GM11168 (cell line): Measurements from ENCODE around the gene OMA1.
"Not testable (repeated sequence)": the region's sequence is repeated elsewhere in the genome, so short reads cannot be mapped to it uniquely, and the experiment has no call there.

Experiments
- in situ Hi-C: fragments of 300-500 bp; cut with MboI; formaldehyde crosslinking; loops from one replicate; pipeline ENCODE4 v1.12.0; 2022; ENCODE audit warnings: low sequenced_read_pairs; ENCODE audit not compliant: unreplicated experiment

The OMA1 gene

DNA sequence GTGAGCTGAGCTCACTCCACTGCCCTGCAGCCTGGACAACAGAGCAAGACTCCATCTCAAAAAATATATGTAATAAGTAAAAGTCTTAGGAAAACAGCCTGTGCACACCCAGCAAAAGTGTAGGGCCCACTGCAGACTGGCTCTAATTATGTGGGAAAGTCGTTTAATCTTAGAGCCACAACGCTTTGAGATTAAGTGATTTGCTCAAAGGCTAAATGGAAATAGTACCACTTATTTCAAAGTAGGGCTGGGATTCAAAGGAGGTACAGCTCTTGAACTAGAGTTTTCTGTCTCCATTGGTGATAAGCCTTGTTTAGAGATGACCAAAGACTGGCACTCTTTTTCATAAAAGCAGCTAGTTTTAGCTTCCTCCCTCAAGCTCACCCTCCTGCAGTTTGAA lies 28.3 kb upstream of the OMA1 start:
- in situ Hi-C loops = no loop called here

DNA sequence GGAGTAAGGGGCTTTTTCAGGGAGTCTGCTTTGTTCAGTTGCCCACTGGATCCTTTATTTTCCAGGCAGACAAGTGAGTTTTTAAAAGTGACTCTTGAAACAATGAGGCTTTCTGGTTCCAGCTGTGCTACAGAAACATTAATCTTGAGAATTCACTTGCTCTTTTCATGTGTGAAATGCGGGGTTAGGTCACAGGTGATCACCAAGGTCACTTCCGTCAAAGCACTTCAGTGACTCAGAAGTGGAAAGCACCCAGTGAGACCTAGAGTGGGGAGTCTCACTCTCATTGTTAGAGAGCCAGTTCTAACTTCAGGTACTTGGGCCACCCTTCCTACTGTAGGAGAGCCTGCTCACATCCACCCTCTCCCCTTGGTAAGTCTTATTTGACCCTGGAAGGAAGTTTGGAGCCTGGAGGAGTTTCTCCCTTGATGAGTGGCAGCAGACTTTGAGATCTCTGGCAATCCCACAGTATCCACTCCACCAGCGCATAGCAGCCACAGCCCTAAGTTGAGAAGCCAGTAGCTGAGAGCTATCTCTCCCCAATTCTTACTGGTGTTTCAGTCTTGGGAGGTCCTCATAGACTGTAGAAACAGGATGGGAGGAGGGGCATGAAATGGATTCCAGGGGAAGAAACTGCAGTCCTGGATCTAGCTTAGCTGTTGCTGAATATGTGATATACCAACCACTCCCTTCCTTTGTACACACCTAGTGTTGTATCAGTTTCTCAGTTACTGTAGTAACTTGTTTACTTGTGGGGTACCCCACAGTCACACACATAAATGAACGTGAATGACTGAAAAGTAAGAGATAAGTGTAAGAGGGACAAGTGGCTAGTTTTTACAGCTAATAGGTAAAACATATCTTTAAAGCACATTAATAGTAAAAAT lies 27.4 kb upstream of the OMA1 start:
- in situ Hi-C loops = no loop called here

DNA sequence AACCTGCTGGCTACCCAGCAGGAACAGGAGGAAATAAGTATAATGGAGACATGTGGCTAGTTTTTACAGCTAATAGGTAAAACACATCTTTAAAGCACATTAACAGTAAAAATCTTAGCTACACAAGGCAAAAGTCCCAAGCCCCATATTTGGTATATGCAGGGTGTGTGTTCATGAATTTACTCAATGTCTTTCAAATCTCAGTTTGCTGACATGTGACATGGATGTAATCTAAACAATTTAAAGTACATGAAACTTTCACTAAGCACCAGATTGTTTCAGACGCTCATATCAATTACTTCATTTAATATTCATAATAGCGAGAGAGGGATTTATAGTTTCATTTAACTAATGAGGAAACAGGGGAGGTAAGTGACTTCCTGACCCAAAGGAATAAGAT lies 26.6 kb upstream of the OMA1 start:
- in situ Hi-C loops = no loop called here

DNA sequence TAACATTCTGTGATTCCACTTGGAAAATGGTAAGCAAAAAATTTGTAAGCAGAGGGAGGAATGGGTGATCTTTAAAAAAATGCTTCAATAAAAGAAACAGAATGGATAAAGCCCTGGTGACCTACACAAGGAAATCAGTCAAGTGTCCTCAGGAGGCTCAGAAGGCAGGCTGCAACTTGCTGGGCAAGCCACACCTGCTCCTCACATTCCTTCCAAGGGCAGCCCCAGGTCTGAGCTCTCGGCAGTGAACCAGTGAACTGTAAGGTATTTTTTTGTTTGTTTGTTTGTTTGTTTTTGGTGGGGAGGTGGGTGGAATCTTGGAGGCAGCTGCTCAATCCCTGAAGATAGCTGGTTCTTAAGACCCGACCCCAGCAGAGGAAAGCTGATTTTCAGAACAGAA lies 26.2 kb upstream of the OMA1 start:
- in situ Hi-C loops = no loop called here

DNA sequence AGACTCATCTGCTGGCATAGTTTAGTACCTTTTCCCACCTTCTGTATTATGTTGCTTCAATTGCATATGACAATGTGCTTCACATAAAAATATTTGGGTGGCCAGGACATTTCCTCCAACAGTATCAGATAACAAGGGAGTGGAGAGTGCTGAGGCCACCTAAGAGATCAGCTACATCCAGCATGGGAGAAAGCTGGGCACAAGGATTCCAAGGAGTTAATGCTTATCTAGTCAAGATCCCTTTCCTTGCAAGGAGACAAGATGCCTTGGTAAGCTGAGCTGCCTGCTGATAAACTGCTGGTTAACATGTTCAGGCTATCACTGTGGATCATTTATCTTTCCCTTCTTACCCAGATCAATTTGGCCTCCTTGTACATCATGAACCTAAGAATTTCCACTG lies 25.1 kb upstream of the OMA1 start:
- in situ Hi-C loops = no loop called here

DNA sequence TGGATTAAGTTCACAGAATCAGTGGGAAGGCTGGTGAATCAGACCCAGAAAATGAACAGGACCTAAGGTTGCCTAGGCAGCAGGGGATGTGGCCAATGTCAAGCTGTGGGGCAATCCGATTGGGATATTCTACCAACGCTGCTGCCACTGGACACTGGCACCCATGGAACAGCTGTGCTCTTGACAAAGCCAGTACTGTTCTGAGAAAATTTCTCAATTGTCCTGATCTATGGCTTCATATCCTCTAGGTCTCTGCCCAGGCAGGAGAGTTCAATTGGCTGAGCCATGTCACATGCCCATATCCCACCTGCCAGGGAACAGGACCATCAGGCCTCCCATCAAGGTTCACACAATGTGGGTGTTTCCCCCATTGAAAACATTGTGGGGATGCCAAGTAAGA lies 24.3 kb upstream of the OMA1 start:
- in situ Hi-C loops = no loop called here

DNA sequence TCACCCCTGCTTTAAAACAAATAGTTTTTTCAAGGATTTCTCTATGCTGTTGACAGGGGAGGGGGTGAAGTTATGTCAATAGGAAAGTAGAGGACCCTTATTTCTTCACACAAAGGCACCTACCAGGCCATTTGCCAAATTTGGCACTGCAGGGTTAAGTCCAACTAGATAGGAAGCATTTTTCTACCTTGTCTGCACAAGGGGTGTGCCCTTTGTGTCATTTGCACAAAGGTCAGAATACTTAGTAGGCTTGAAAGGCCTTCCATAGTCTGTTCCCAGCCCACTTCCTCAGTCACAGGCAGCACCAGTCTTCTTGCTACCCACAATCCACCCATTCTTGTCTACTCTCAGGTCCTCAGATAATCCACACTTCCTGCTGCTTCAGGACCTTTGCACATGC lies 23.6 kb upstream of the OMA1 start:
- in situ Hi-C loops = no loop called here

DNA sequence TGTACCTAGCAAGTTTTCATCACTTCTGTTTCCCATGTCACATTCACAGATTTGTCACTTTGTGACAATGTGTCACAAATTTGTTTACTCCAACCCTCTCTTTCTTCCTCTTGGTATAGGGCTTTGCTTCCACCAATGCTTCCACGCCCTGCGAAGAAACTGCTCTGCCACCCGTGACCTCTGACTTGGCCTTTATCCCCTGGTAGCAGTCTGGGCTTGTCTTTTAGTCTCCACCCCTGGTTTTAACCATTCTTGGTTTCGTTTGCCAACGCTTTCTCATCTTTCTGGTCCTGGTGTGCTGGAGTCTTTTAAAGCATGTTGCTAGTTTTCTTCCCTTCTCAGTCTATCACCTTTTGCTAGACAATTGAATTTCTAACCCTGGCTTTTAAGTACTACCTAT lies 22.4 kb upstream of the OMA1 start:
- in situ Hi-C loops = no loop called here

DNA sequence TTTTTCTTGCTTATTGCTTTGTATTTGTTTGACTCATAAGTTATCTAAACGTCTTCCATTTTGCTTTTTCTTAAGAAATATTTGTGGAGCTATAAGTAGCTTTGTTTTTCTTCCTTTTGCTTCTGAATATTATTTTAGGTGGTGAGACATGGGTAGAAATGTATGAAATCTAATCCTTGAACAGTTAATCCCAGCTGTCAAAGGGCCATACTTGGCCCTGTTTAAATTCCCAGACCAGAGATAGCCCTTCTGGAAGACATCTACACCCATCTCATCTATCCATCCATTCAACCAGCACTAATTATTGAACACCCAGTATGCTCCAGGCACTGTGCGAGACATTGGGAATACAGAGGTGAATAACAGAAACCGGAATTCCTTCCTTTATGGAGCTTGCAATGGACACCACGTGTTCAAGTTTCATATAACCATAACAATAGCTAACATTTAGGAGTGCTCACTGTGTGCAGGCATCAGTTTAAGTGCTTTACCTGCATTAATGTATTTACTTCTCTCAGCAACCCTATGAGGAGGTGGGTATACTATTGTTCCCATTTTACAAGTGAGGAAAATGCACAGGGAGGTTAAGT lies 21.8 kb upstream of the OMA1 start:
- in situ Hi-C loops = no loop called here

DNA sequence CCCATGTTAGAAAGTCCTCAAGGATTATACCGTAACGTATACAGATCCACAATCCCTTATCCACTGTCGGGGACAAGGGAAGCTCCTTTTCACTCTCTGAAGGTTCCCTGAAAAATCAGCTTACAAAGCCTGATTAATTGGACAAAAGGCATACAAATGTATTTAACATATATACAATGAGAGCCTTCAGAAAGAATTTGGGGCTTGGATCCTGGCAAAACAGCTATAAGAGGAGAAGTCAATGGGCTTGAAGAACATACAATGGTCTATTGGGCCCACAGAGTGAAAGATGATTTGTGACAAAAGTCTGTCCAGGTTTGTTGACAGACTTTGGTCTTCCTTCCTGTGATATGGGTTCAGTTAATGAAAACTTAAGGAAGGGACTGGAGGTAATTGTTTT lies 19.8 kb upstream of the OMA1 start:
- in situ Hi-C loops = no loop called here

DNA sequence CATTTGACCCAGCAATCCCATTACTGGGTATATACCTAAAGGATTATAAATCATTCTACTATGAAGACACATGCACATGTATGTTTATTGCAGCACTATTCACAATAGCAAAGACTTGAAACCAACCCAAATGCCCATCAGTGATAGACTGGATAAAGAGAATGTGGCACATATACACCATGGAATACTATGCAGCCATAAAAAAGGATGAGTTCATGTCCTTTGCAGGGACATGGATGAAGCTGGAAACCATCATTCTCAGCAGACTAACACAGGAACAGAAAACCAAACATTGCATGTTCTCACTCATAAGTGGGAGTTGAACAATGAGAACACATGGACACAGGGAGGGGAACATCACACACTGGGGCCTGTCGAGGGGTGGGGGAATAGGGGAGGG lies 17.2 kb upstream of the OMA1 start:
- in situ Hi-C loops = not testable (repeated sequence)

DNA sequence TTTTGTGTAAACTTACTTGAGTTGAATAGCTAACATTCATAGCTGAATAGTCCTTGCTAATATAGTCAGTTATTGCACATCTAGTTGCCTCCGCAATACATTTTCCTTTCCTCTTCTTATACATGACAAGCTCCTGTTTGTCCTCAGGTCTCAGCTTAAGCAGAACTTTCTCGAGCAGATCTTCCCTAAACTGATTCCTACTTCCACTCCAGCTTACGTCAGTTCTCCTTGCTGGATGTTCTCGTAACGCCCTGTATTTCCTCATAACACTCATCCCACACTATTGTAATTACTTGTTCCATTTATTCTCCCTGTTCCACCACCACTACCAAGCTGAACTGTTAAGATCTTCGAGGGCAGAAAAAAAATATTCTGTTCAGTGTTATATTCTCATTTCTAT lies 15.1 kb upstream of the OMA1 start:
- in situ Hi-C loops = no loop called here

DNA sequence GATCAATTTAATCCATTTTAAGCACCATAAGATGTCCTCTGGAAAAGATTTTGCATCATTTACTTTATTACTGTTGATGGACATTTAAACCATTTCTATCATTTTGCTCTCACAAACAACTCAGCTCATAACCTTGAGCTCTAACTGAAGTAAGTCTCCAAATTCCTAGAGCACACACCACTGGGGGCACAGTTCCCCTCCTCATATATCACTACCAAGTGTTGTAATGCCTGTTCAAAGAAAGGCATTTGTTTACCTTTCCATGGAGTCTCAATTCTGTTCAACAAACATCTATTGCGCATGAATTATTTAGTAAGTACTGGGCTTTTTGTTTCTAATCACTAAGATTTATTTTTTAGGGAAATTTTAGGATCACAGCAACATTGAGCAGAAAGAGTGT lies 8.9 kb upstream of the OMA1 start:
- in situ Hi-C loops = no loop called here

DNA sequence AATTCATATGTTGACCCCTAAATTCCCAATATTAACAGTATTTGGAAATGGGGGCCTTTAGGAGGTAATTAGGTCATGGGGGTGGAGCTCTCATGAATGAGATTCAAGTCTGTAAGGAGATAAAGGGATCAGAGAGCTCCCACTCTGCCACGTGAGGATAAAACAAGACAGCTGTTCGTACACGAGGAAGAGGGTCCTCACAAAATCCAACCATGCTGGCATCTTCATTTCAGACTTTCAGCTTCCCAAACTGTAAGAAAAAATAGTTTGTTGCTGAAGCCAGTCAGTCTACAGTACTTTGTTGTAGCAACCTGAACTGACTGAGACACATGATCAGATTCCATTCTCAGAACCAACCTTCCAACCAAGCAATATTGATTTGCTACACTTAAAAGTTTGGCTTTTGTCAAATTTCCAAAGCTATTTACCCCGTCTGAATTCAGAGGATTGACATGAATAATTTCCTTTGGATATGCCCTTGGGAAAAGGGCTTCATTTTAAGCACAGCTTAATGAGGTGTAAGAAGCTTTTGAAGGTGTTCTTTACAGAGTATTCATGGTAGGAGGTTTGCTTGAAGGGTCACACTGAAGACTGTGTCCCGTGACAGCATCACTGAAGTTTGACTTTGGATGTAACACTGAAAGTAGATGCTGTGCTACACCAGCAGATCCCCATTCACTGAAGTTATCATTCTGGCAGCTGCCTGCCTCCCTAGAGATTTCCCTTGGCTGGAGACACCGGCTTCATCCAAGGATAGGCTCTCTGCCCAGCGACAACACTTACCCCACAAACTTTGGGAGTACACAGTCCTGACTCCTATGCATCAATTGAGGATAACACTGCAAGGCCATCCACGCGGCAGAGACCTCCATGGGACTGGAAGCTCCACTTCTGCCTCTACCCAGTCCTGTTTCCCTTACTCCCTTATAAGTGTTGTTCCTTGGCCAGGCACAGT lies 4.9 kb upstream of the OMA1 start:
- in situ Hi-C loops = no loop called here

DNA sequence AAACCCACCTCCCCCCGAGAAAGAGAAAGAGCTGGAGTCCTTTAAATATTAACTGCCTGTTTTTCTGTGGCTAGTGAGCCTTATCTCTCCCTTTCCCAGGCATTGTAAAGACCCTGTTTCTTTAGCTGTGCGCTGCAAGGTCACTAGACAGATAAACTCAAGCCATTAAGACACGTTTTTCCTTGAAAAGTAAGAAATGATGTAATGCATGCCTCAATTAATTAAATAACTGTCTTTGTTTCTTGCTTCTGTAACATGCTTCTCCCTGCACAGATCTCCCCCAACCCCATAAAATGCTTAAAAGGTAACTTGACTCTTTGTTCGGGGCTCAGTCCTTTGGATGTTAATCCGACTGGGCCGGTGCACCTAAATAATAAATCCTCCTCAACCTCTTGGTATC lies 2.8 kb upstream of the OMA1 start:
- in situ Hi-C loops = not testable (repeated sequence)

DNA sequence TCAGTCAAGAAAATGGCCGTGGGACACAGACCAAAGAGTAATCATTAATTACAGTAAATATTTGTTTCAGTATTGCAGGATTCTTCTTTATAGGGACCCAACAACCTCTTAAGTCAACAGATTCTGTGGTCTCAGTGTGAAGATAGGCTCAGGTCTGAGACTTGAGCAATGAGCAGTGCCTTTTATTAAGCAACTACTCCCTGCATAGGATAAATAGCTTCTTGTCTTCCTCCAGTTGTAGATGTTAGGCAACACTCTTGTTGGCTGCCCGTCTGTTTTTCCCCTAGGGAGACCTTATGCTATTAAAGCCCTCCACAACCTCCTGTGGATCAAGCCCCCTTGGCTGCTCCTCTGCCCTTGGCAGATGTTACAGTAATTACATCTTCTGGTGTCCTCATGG lies 1.8 kb upstream of the OMA1 start:
- in situ Hi-C loops = no loop called here

DNA sequence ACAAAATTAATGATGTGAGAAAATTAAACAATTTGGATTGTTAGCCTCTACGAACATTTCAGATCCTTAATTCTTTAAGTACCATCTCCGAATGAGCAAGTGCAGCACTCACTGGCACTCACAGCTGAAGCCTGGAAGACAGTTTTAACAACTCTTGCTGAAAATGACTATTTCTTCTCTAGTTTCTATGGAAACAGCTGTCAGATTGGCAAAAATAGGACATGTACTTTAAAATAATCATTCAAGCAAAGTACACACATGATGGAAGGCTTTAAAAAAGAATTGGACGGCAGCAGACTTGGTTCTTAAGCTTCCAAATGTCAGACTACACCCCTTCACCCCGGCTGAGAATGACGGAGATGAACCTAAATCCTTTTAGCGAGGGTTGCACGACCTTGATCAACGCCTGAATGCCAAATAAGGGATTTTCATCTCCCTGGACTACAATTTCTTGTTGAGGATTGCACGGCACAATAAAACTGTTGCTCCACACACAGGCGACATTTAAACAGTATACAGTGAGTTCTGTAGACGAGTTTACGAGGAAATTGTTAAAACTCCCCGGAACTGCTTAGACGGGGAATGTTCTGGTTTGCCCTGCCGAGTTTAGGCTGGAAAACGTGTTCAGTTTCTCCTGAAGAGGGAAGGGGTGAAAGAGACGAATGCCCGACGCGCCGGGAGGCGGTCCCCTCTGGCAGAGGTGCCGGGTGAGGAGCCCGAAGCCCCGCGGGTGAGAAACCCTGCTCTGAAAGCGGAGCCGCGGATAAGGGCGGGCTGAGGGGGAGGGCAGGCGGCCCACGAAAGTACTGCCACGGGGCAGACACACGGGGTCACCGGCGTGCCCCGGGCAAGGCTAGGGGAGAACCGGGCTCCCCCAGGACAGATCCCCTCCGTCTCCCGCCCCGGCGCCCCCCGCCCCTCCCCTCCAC lies 671 bp downstream of the OMA1 start:
- in situ Hi-C loops = no loop called here

DNA sequence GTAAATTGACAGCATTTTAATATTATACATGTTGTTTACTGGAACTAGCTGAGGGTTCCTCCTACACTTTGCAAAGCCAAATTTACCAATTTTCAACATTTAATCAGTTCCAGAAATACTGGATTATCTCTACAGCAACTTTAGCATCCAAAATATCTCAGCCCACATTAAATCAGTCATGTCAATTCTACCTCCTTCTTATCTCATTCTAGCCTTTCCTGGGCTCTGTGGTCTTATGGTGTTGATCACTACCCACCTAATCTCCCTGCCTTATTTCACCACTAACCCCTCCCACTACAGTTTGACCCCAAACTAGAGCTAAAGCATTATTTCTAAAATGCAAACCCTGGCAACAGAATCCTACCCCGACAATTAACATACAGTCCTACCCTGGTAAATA lies 3.3 kb downstream of the OMA1 start:
- in situ Hi-C loops = no loop called here

DNA sequence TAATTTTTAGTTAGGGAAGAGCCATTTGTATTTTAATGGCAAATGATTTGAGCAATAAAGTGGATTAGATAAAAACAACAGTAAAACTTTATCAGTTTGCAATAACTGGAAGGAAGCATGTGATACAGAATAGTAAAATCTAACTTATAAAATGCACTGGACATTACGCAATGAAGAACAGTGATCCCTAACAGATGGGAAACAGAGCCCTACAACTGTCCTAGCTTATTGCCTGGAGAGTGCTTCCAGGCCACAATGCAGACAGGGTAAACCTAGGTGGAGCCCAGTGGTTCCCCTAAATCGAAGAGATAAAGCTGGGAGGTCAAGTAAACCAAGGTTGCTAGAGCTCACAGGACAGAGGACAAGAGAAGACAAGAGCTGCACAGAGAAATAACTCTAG lies 7.0 kb downstream of the OMA1 start:
- in situ Hi-C loops = no loop called here

DNA sequence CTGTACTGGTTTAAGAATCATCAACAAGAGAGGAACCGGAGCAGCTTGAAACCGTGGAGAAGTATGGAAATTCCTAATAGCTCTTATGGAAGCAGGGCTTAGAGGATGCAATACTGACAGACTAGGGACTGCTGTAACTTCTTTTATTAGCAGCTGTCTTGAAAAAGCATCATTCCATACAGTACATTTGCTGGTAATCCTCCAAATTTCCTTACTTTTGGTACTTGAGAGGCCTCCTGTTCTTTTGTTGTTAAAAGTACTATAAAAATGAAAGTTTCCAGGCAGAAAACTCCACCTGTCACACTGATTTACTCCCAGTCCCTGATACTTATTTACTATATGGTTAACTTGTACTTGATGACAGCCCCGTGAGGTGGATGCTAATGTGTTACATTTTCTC lies 7.7 kb downstream of the OMA1 start:
- in situ Hi-C loops = no loop called here
